HG02938 (cell line): ENCODE data around the gene SLC36A4.
"Not testable (repeated sequence)": the region's sequence is repeated elsewhere in the genome, so short reads cannot be mapped to it uniquely, and the experiment has no call there.

Source experiments
- ATAC-seq: cut with Tn5 transposase; IDR thresholded peaks from one replicate; pipeline ENCODE4 v1.9.1; 2021; ENCODE audit warnings: mild to moderate bottlenecking, moderate library complexity; ENCODE audit not compliant: unreplicated experiment

Gene SLC36A4

GRCh38 chr11:93197380-93198214, at the start of gene SLC36A4:
SLC36A4 (minus strand) TSS chr11:93197991; CDS start chr11:93197832, 159 bp downstream.
- ATAC-seq, result peak; percentile 92

DNA sequence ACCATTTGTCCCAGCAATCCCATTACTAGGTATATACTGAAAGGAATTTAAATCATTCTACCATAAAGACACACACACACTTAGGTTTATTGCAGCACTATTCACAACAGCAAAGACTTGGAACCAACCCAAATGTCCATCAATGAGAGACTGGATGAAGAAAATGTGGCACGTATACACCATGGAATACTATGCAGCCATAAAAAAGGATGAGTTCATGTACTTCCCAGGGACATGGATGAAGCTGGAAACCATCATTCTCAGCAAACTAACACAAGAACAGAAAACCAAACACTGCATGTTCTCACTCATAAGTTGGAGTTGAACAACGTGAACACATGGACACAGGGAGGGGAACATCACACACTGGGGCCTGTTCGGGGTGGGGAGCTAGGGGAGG, 49.0 kb upstream of the SLC36A4 start:
- not testable (repeated sequence) for ATAC-seq

DNA sequence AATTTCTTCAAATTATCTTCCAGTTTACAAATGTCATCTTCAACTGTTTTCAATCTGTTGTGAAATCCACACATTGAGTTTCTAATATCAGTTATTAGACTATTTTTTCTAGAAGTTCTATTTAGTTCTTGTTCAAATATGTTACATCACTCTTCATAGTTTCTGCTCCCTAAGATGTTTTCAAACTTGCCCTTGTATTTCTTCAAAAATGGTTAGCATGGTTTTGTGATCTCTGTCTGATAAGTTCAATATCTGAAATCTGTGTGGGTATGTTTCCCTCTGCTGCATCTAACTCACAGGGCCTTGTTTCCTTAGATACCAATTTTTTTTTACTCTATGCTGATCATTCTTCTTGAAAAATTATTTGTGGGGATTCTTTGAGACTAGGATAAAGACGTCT, 46.2 kb upstream of the SLC36A4 start:
- ATAC-seq, result no peak

DNA sequence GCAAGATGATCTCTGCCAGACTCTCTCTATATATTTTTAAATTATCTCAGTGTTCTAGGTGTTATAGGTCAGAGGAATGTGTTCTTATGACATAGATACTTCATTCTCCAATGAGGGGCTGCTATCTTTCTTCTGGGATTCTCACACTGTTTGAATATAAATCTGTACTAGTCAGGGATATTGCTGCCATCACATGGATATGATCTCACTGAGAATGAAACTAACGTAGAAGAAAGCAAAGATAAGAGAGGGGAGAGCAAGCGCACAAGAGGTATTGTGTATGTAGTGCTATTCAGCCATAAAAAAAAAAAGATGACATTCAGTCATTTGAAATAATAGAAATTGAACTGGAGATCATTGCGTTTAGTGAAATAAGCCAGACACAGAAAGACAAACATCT, 42.2 kb upstream of the SLC36A4 start:
- no peak for ATAC-seq

DNA sequence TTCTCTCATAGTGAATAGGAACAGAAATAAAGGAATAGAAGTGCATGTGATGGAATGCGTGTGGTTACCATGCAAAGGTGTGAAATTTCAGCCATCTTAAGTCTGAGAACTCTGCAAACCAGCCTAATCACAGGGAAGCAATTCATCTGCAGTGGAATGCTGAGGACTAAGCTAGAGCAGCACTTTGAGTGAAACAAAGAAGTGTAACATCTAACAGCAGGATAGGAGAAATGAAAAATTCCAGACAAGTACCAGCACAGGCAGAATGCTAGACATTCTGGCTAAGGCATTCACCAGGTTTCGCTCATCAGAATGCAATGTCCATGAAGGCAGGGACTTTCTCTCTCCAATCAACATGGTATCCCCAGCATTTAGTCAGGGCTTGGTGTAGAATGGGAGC, 41.2 kb upstream of the SLC36A4 start:
- no peak for ATAC-seq

- ATAC-seq, result no peak
Observed at GRCh38 chr11:93236741-93237675, 39.2 kb upstream of the SLC36A4 start.

GRCh38 chr11:93234602-93235207, 36.9 kb upstream of the SLC36A4 start:
- ATAC-seq, result peak; percentile 98

GRCh38 chr11:93229876-93230275, 32.1 kb upstream of the SLC36A4 start:
- no peak for ATAC-seq

DNA sequence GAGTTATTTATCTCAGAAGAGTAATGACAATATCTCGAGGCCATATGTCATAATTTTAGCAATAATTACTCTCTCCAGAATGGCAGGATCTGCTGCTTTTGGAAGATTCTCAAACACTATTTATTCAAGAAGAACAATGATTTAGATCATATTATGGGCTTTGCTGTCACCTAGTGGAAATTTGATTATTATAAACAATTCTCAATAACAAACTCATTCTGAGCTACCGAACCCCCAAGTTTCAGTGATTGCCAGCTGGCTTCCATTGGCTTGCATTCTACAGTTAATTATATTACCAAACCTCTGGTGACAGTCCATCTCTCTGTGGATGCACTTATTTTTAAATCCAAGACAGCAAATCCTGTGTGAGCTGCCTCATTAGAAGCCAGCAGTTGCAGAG, 27.9 kb upstream of the SLC36A4 start:
- ATAC-seq, result no peak

DNA sequence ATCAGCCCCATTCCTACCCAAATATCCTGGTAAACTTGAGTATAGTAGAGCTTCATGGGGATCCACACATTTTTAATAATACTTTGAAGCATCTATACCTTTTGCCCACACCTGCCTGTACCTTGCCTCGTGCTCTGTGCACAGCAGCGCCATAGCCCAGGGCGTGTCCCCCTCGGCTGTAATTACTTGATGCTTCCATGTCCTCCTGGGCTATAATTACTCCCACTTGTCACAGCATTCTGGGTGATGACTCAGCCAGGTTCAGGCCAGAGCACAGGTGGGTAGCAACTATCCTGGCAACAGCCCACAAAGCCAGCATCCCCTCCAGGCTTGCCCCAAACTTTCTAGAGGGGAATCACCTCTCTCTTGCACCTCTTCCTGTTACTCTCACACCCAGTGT, 23.7 kb upstream of the SLC36A4 start:
- no peak for ATAC-seq

DNA sequence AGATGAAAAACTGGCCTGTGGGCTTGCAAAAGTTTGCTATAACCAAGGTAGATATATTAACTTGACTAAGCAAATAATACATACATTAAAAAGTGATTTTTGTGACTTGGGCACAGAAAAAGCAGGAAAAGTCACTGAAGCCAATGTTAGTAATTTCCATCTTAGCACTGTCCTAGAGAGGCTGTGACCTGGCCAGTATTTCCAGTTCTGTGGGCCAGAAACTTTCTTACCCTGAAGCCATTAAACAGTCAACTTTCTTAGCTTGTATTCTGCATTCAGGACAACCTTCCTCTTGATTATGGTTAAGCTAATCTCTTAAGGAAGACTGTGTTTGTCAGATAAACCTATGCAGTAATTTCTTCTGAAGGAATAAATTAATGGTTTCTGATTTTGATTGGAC, 22.3 kb upstream of the SLC36A4 start:
- no peak for ATAC-seq

DNA sequence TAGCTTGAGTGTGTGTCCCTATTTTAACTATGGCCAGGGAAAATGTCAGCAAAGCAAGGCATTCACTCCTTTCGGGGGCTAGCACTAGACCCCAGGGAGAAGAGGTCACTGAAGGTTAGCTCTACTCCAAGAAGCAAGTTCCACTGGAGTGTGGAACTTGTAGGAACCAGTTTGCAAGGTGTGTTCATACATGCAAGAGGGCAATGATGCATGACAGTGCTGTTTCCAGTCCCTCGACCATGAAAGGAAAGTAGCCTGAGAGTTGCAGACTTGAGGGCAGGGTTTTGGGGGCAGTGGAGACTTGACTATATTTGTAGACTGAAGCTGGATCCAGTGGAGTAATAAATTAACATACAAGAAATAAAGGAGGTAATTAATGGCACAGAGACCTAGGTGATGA, 21.6 kb upstream of the SLC36A4 start:
- ATAC-seq, result peak; percentile 49

DNA sequence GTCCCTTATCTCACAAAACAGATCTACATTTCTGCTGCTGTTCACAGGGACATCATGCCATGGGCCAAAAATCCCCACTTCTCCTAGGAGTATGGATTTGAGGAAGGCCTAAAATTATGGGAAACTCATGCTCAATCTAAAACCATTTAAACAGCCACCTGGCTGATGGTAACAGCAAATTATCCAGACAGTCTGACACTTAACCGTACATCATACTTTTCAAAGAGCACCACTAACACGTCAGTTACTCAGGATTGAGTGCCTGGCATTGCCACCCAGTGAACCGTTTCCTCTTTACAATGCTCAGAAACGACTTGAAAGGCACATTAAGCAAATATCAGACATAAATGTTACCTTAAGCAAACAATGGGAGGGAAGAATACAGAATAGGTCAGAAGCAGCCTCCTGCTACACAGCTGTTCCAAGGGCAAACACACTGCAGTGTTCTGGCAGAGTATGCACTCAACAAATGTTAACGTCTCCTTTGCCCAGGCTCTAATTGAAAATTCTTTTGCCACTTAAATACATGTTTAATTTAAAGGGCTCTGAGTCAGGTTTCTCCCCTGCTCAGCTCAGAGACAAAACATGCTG, 18.8 kb upstream of the SLC36A4 start:
- no peak for ATAC-seq

DNA sequence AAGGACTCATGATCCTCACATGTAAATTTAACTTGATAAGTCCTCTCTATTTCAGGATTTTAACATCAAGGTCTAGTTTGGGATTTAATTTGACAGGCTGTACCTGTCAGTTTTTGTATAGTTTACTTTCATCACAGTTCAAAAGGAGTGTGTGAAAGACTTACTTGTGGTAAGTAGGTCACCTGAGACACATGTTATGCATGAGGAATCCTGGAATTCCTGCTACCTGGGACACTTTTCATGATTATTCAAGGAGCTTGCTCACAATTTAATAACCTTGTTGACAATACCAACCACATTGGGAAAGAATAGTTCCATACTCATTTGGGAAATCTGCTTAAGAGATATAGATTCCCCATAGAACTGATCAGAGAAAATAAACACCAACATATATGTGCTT, 15.8 kb upstream of the SLC36A4 start:
- ATAC-seq, result no peak

DNA sequence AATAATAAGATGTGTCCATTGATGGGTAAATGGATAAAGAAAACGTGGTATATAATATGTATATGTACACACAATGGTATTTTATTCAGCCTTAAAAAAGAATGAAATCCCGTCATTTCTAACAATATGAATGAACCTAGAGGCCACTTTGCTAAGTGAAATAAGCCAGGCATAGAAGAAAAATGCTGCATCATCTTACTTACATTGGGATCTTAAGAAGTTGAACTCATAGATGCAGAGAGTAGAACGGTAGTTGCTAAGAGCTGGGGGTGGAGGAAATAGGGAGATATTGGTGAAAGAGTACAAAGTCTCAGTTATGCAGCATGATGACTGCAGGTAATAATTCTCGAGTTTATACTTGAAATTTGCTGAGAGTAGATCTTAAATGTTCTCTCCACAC, 14.3 kb upstream of the SLC36A4 start:
- no peak for ATAC-seq

GRCh38 chr11:93209466-93209865, 11.7 kb upstream of the SLC36A4 start:
- ATAC-seq, result no peak

DNA sequence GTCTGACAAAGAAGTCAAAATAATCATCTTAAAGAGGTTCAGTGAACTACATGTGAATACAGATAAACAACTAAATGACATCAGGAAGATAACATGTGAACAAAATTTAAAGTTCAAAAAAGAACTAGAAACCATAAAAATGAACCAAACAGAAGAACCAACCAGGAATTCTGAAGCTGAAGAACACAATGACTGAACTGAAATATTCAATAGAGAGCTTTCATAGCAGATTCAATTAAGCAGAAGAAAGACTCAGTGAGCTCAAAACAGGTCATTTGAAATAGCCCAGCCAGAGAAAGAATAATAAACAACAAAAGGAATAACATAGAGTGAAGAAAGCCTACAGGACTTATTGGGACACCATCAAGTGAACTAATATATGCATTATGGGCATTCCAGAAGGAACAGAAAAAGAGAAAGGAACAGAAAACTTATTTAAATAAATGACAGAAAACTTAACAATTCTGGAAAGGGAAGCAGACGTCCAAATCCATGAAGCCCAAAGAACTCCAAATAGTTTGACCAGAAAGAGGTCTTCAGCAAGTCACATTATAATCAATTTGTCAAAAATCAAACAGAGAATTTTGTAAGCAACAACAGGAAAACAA, 11.0 kb upstream of the SLC36A4 start:
- ATAC-seq, result no peak

DNA sequence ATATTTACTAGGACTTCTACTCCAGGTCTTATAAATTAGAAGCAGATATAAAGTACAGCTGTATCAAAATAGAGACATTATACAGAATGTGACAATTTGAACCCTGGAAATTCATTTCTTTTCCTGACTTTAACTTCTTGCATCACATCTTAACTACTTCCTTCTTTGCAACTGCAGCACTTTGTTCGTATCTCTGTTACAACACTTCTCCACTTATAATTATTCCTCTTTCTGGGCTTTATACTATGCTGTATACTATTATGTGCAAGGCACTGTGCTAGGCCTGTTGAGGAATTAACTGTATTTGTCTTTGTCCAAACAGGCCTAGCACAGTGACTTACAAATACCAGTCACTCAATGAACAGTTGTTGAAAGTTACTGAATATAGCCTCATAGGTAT, 1.8 kb upstream of the SLC36A4 start:
- no peak for ATAC-seq

DNA sequence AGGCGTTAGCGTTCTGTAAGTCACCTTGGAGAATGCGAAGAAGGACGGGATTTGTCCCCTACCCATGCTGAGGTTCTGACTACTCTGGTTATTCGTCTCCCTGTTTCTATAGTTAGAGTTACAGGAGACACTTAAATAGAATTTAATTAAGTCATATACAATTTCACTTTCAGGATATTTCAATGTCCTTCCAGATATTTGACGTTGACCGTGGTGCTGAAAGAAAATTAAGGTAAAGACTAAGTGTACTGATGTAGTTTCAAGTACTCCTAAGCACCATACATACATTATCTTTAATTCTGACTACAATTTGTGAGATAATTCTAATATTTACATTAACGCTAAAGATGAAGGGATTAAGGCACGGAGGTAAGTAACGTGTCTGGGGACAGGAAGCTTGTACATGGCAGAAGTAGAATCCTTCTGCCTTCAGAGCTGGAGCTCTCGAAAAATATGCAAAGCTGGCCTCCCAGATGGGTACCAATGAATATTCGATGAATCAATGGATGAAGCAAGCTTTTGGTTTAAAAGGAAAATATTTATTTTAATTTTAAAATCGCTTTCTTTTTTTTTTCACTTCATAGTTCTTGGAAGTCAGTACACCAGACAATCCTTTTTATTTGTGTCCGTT, 539 bp upstream of the SLC36A4 start:
- ATAC-seq, result no peak

- peak; percentile 23 for ATAC-seq
Observed at GRCh38 chr11:93196816-93197379, 893 bp downstream of the SLC36A4 start.
